HFF-Myc (cell line): ENCODE measurements around the gene TMEM35B.

Experiments
- DNase-seq: peaks from one replicate; pipeline ENCODE4 v3.0.0-alpha.2; 2011; ENCODE audit warnings: low read depth; ENCODE audit errors: extremely low read depth
- H3K4me3 ChIP-seq: replicated peaks from 2 replicates; pipeline ENCODE4 v1.5.1; 2011; ENCODE audit warnings: low read depth, mild to moderate bottlenecking, control low read depth, low read length
- CTCF ChIP-seq: IDR thresholded peaks from 2 replicates; pipeline ENCODE4 v1.5.1; 2012; ENCODE audit warnings: mild to moderate bottlenecking, low read depth, low read length, control low read depth; ENCODE audit errors: missing control alignments

Gene TMEM35B

GRCh38 chr1:34984793-34985608 lies at the start of gene TMEM35B:
TSS of gene TMEM35B (minus strand) at chr1:34985347. CDS start at chr1:34985305, 42 bp downstream.
- peak within 1 kb of the TSS; percentile 63 for H3K4me3 ChIP-seq
- TF ChIP-seq CTCF, result no peak
- DNase-seq, result no peak

DNA sequence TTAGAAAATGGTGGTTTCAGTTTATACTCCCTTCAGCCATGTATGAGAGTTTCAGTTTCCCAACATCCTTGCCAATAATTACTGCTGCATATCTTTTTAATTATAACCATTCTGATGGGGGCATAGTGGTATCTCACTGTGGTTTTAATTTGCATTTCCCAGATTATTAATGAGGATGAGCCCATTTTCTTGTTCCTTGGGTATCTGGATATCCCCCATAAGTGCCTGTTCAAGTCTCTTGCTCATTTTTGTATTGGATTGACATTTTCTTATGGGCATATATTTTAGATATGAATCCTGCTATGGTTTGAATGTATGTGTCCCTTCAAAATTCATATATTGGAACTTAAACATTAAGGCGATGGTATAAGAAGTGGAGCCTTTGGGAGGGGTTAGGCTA lies 48.2 kb upstream of the TMEM35B start:
- DNase-seq, result no peak
- no peak for TF ChIP-seq CTCF

GRCh38 chr1:35032384-35032739 lies 47.2 kb upstream of the TMEM35B start:
- no peak for TF ChIP-seq CTCF
- no peak for DNase-seq
- H3K4me3 ChIP-seq, result peak overlapping the region; percentile 84

More for the DNA sequence above, 48.2 kb upstream of the TMEM35B start:
- no peak overlapping the region for H3K4me3 ChIP-seq

DNA sequence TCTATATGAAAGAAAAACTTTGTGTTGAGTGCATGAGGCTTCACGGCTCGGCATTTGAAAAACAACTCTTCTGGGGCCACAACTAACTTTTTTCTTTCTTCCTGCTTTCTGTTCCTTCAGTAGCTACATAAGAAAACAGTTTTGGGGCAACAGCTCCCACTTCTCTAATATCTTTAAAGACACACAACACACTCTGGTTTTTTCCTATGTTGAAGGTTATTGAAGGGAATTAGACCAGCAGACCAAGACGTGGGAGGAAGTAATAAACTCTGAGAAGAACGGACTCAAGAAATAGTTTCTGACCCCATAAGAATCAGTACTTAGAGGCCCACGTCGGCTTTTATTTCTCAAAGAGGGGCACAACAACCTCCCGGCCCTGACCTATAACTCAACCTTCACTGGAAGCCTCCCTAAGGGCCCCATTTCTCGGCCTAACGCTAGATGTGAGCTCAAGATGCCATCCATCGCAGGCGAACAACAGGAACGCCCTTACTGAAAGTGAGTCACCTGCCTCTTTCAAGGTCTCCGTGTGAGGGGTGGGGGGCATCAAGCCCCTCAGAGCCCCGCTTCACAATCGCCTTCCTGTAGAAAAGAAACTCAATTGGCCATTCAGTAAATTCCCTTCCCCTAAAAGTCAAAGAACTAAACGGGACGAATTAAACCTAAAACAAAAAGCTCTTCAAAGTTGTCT lies 45.8 kb upstream of the TMEM35B start:
- TF ChIP-seq CTCF, result no peak
- no peak for DNase-seq
- peak overlapping the region; percentile 84 for H3K4me3 ChIP-seq

DNA sequence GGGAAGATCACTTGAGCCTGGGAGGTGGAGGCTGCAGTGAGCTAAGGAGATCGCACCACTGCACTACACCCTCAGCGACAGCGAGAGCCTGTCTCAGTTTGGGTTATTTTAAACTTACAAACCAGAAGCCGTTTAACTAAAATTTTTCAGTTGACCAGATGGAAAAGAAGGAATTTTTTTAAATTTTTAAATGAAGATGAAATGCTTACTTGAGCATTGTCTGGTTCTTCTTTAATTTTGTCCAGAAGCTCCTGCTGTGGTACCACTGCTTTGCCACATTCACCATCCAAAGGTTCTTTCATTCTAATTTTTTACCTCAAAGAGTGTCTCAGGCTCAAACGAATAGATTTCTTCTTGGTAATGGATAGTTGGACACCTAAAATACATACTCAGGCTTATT lies 45.2 kb upstream of the TMEM35B start:
- no peak for TF ChIP-seq CTCF
- H3K4me3 ChIP-seq, result peak overlapping the region; percentile 84
- no peak for DNase-seq

DNA sequence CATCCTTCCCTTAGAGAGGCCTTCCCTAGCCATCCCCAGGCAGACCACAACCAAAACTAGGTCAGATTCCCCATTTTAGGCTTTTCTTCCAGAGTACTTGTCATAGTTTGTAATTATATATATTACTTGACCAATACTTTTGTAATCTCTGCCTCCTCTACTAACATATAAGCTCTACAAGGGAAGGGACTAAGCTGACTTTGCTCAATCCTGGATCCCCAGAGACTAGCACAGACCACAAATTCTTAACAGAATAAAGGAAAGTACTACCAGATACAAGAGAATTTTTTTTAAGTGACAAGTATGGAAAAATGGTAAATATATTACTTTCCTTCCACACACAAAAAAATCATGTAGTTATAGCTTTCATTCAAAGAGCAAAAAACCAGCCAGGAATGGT lies 44.6 kb upstream of the TMEM35B start:
- DNase-seq, result no peak
- H3K4me3 ChIP-seq, result 0 out of 2 replicates have a peak overlapping the region, but pooled peaks have one; percentile 3
- TF ChIP-seq CTCF, result no peak
